ENCODE measurements around the gene NEDD9. TPM values are rescaled to one million over a fixed set of nuclear protein-coding genes. Genes with fewer than 3 reads are reported as not detected.

The NEDD9 gene
- total RNA-seq, 5 donors from 2014 or later (not counting 1 experiment from before 2014, with no cell fraction given) = 30.8 to 55.3 (median 33.7) TPM

- no peaks in the 10 kb centered on the region for H3K9me3 Mint-ChIP-seq
- no peak overlapping the region for H3K4me3 Mint-ChIP-seq
- POLR2A ChIA-PET = interaction anchor here in 1 of 2 donors (0.6 kb wide), 1 partner anchor 24 kb away, joined by 4 read pairs; no protein-coding TSS in a partner anchor
- Histone ChIP-seq H3K27me3 (replicated peaks in 1 of 2; ENCODE audit: control insufficient read depth in 2 of 2, extremely low read depth in 1 of 2, insufficient read depth in 2 of 2, low read length in 1 of 2) (no peaks in the 10 kb centered on the region), H3K4me3 (ENCODE audit: control insufficient read depth in 1 of 2, extremely low read depth in 1 of 2, low read length in 1 of 2) (no peak overlapping the region), H3K9me3 (no peaks in the 10 kb centered on the region), H3K4me1 (ENCODE audit: control insufficient read depth in 1 of 2, extremely low read depth in 1 of 2, insufficient read depth in 2 of 2, low read length in 2 of 2) (peaks cover 21 to 27% of the 10 kb centered on the region in 2 experiments), H3K27ac (ENCODE audit: low read length) (no peak overlapping the region), H3K36me3 (ENCODE audit: control insufficient read depth in 2 of 2, extremely low read depth in 1 of 2, insufficient read depth in 1 of 2, low read length in 1 of 2) (peaks cover 0 to 26% of the 10 kb centered on the region in 2 donors)
- CTCF ChIA-PET = interaction anchor here in 1 of 2 donors (0.6 kb wide), 1 partner anchor 247 kb away, joined by 4 read pairs; no protein-coding TSS in a partner anchor
- peaks cover 59% of the 10 kb centered on the region for H3K36me3 Mint-ChIP-seq
- no peak overlapping the region for H3K27ac Mint-ChIP-seq
- H3K27me3 Mint-ChIP-seq = no peaks in the 10 kb centered on the region
- 100% methylated on average over 6 of the region's 8 CpGs for WGBS (ENCODE audit: insufficient coverage)
- H3K4me1 Mint-ChIP-seq = peaks cover 42 to 54% (median 44%) of the 10 kb centered on the region in 3 donors
- no peak for DNase-seq
- no peak for ATAC-seq (replicated peaks in 1 of 4)
Observed at GRCh38 chr6:11197850-11198249, 34.6 kb downstream of the NEDD9 start.

- Histone ChIP-seq H3K27me3 (replicated peaks in 1 of 2; ENCODE audit: control insufficient read depth in 2 of 2, extremely low read depth in 1 of 2, insufficient read depth in 2 of 2, low read length in 1 of 2) (no peaks in the 10 kb centered on the region), H3K27ac (ENCODE audit: low read length) (no peak overlapping the region), H3K9me3 (no peaks in the 10 kb centered on the region), H3K4me1 (ENCODE audit: control insufficient read depth in 1 of 2, extremely low read depth in 1 of 2, insufficient read depth in 2 of 2, low read length in 2 of 2) (peaks cover 16 to 23% of the 10 kb centered on the region in 2 experiments), H3K36me3 (ENCODE audit: control insufficient read depth in 2 of 2, extremely low read depth in 1 of 2, insufficient read depth in 1 of 2, low read length in 1 of 2) (peaks cover 0 to 29% of the 10 kb centered on the region in 2 donors), H3K4me3 (ENCODE audit: control insufficient read depth in 1 of 2, extremely low read depth in 1 of 2, low read length in 1 of 2) (no peak overlapping the region)
- no peaks in the 10 kb centered on the region for H3K9me3 Mint-ChIP-seq
- H3K4me3 Mint-ChIP-seq = no peak overlapping the region
- 100% methylated on average over 2 of the region's 3 CpGs for WGBS (ENCODE audit: insufficient coverage)
- H3K27me3 Mint-ChIP-seq = no peaks in the 10 kb centered on the region
- ATAC-seq (replicated peaks in 1 of 4) (no peak), DNase-seq (no peak)
- H3K27ac Mint-ChIP-seq = no peak overlapping the region
- POLR2A ChIA-PET = no interaction called here
- H3K4me1 Mint-ChIP-seq = peaks cover 35 to 47% (median 41%) of the 10 kb centered on the region in 3 donors
- peaks cover 62% of the 10 kb centered on the region for H3K36me3 Mint-ChIP-seq
- CTCF ChIA-PET = interaction anchor here in 1 of 2 donors (0.6 kb wide), 1 partner anchor 248 kb away, joined by 4 read pairs; no protein-coding TSS in a partner anchor
Observed at GRCh38 chr6:11197175-11197536, 35.3 kb downstream of the NEDD9 start.

GRCh38 chr6:11196511-11197174 is 35.8 kb downstream of the NEDD9 start:
- POLR2A ChIA-PET = no interaction called here
- peaks cover 67% of the 10 kb centered on the region for H3K36me3 Mint-ChIP-seq
- 67% methylated on average over 13 of the region's 15 CpGs for WGBS (ENCODE audit: insufficient coverage)
- Histone ChIP-seq H3K4me3 (ENCODE audit: control insufficient read depth in 1 of 2, extremely low read depth in 1 of 2, low read length in 1 of 2) (no peak overlapping the region), H3K27ac (ENCODE audit: low read length) (no peak overlapping the region), H3K36me3 (ENCODE audit: control insufficient read depth in 2 of 2, extremely low read depth in 1 of 2, insufficient read depth in 1 of 2, low read length in 1 of 2) (peaks cover 0 to 32% of the 10 kb centered on the region in 2 donors), H3K4me1 (ENCODE audit: control insufficient read depth in 1 of 2, extremely low read depth in 1 of 2, insufficient read depth in 2 of 2, low read length in 2 of 2) (peaks cover 16 to 23% of the 10 kb centered on the region in 2 experiments), H3K27me3 (replicated peaks in 1 of 2; ENCODE audit: control insufficient read depth in 2 of 2, extremely low read depth in 1 of 2, insufficient read depth in 2 of 2, low read length in 1 of 2) (no peaks in the 10 kb centered on the region), H3K9me3 (no peaks in the 10 kb centered on the region)
- no peaks in the 10 kb centered on the region for H3K9me3 Mint-ChIP-seq
- H3K4me1 Mint-ChIP-seq = peaks cover 30 to 42% (median 36%) of the 10 kb centered on the region in 3 donors
- H3K27ac Mint-ChIP-seq = peak overlapping the region in 1 of 2 donors; percentile 5
- no peaks in the 10 kb centered on the region for H3K27me3 Mint-ChIP-seq
- CTCF ChIA-PET = no interaction called here
- H3K4me3 Mint-ChIP-seq = no peak overlapping the region
- DNase-seq (no peak), ATAC-seq (replicated peaks in 1 of 4) (no peak)

GRCh38 chr6:11194356-11195218 is 37.9 kb downstream of the NEDD9 start:
- Mint-ChIP-seq H3K27me3 (no peaks in the 10 kb centered on the region), H3K4me1 (peaks cover 14 to 24% (median 24%) of the 10 kb centered on the region in 3 donors), H3K4me3 (no peak overlapping the region), H3K27ac (peak overlapping the region in 1 of 2 donors; percentile 57), H3K36me3 (peaks cover 69% of the 10 kb centered on the region), H3K9me3 (no peaks in the 10 kb centered on the region)
- POLR2A ChIA-PET = no interaction called here
- Histone ChIP-seq H3K4me1 (ENCODE audit: control insufficient read depth in 1 of 2, extremely low read depth in 1 of 2, insufficient read depth in 2 of 2, low read length in 2 of 2) (peaks cover 9 to 13% of the 10 kb centered on the region in 2 experiments), H3K27me3 (replicated peaks in 1 of 2; ENCODE audit: control insufficient read depth in 2 of 2, extremely low read depth in 1 of 2, insufficient read depth in 2 of 2, low read length in 1 of 2) (no peaks in the 10 kb centered on the region), H3K27ac (ENCODE audit: low read length) (no peak overlapping the region), H3K4me3 (ENCODE audit: control insufficient read depth in 1 of 2, extremely low read depth in 1 of 2, low read length in 1 of 2) (no peak overlapping the region), H3K9me3 (no peaks in the 10 kb centered on the region), H3K36me3 (ENCODE audit: control insufficient read depth in 2 of 2, extremely low read depth in 1 of 2, insufficient read depth in 1 of 2, low read length in 1 of 2) (peaks cover 7 to 44% of the 10 kb centered on the region in 2 donors)
- no peak for DNase-seq
- ATAC-seq (replicated peaks in 1 of 4) = no peak
- WGBS (ENCODE audit: insufficient coverage) = 98% methylated on average over 10 of the region's 12 CpGs
- CTCF ChIA-PET = interaction anchor here in 1 of 2 donors (0.7 kb wide), 1 partner anchor 14 kb away, joined by 7 read pairs; no protein-coding TSS in a partner anchor

GRCh38 chr6:11193434-11193833 is 39.0 kb downstream of the NEDD9 start:
- no peak overlapping the region for H3K27ac ChIP-seq (ENCODE audit: low read length)
- H3K27ac Mint-ChIP-seq = peak overlapping the region in 1 of 2 donors; percentile 59
- POLR2A ChIA-PET = interaction anchor here (0.6 kb wide), 2 partner anchors 65 to 125 kb away, joined by 6 to 13 read pairs; no protein-coding TSS in a partner anchor
- no peaks in the 10 kb centered on the region for H3K27me3 Mint-ChIP-seq
- CTCF ChIA-PET = interaction anchor here (0.7 kb wide), 2 partner anchors 12 to 13 kb away, joined by 3 to 7 read pairs; no protein-coding TSS in a partner anchor
- H3K9me3 Mint-ChIP-seq = no peaks in the 10 kb centered on the region
- H3K36me3 ChIP-seq (ENCODE audit: control insufficient read depth in 2 of 2, extremely low read depth in 1 of 2, insufficient read depth in 1 of 2, low read length in 1 of 2) = peaks cover 7 to 53% of the 10 kb centered on the region in 2 donors
- DNase-seq = no peak
- no peak overlapping the region for H3K4me3 Mint-ChIP-seq
- peaks cover 1 to 3% of the 10 kb centered on the region in 2 experiments for H3K4me1 ChIP-seq (ENCODE audit: control insufficient read depth in 1 of 2, extremely low read depth in 1 of 2, insufficient read depth in 2 of 2, low read length in 2 of 2)
- peaks cover 66% of the 10 kb centered on the region for H3K36me3 Mint-ChIP-seq
- H3K4me3 ChIP-seq (ENCODE audit: control insufficient read depth in 1 of 2, extremely low read depth in 1 of 2, low read length in 1 of 2) = no peak overlapping the region
- no peaks in the 10 kb centered on the region for H3K27me3 ChIP-seq (replicated peaks in 1 of 2; ENCODE audit: control insufficient read depth in 2 of 2, extremely low read depth in 1 of 2, insufficient read depth in 2 of 2, low read length in 1 of 2)
- no peak for ATAC-seq (replicated peaks in 1 of 4)
- peaks cover 4 to 12% (median 12%) of the 10 kb centered on the region in 3 donors for H3K4me1 Mint-ChIP-seq
- WGBS (ENCODE audit: insufficient coverage) = no CpG with 5 or more reads among the region's 6 CpGs
- H3K9me3 ChIP-seq = no peaks in the 10 kb centered on the region

GRCh38 chr6:11192167-11192566 is 40.3 kb downstream of the NEDD9 start:
- WGBS (ENCODE audit: insufficient coverage) = 75% methylated on average over 1 of the region's 5 CpGs
- H3K27ac ChIP-seq (ENCODE audit: low read length) = no peak overlapping the region
- H3K4me1 Mint-ChIP-seq = peaks cover 0 to 5% (median 5%) of the 10 kb centered on the region in 3 donors

More at GRCh38 chr6:11192167-11192566, 40.3 kb downstream of the NEDD9 start:
- Histone ChIP-seq H3K4me1 (ENCODE audit: control insufficient read depth in 1 of 2, extremely low read depth in 1 of 2, insufficient read depth in 2 of 2, low read length in 2 of 2) (peaks cover 0 to 3% of the 10 kb centered on the region in 2 experiments), H3K9me3 (no peaks in the 10 kb centered on the region), H3K27me3 (replicated peaks in 1 of 2; ENCODE audit: control insufficient read depth in 2 of 2, extremely low read depth in 1 of 2, insufficient read depth in 2 of 2, low read length in 1 of 2) (no peaks in the 10 kb centered on the region), H3K36me3 (ENCODE audit: control insufficient read depth in 2 of 2, extremely low read depth in 1 of 2, insufficient read depth in 1 of 2, low read length in 1 of 2) (peaks cover 7 to 63% of the 10 kb centered on the region in 2 donors), H3K4me3 (ENCODE audit: control insufficient read depth in 1 of 2, extremely low read depth in 1 of 2, low read length in 1 of 2) (no peak overlapping the region)
- H3K4me3 Mint-ChIP-seq = no peak overlapping the region
- no peak overlapping the region for H3K27ac Mint-ChIP-seq
- CTCF ChIA-PET = no interaction called here
- H3K27me3 Mint-ChIP-seq = no peaks in the 10 kb centered on the region
- H3K36me3 Mint-ChIP-seq = peaks cover 69% of the 10 kb centered on the region
- POLR2A ChIA-PET = interaction anchor here (0.6 to 0.7 kb wide), 3 partner anchors 41 to 1591 kb away, joined by 3 to 11 read pairs (median 5); no protein-coding TSS in a partner anchor
- DNase-seq (no peak), ATAC-seq (replicated peaks in 1 of 4) (no peak)
- no peaks in the 10 kb centered on the region for H3K9me3 Mint-ChIP-seq
